GM18502 (cell line): ENCODE measurements around the gene TGFB1I1.
"Not testable (repeated sequence)": the region's sequence is repeated elsewhere in the genome, so short reads cannot be mapped to it uniquely, and the experiment has no call there.

Source experiments
- ATAC-seq: cut with Tn5 transposase; IDR thresholded peaks from one replicate; pipeline ENCODE4 v1.9.1; 2021; ENCODE audit warnings: mild to moderate bottlenecking; ENCODE audit not compliant: unreplicated experiment, poor library complexity

Gene TGFB1I1

DNA sequence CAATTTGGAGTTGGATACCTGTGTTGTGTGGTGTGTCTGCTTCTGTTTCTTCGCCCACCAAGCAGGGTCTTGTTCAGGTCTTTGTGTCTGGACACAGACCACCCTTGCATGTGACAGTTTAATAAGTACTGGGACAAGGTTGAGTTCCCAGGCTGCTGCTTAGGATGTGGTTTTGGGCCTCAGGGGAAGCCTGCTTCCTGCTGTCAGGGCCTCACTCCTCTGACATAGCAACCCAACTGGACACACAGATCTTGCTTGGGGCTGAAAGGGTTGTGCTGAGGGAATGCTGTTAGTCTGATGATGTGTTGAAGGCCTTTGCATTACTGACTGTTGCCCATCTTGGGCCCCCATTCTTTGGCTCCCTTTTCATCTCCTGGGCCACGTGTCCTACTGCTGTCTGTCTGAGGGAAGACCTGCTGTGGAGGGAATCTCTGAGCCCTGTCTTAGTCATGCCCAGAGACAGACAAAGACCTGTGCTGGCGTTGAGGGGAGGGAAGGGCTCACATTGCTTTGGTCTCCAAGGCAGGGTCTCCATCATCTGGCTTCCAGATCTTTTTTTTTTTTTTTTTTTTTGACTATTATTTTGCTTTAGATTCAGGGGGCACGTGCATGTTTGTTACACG is 4.7 kb upstream of the TGFB1I1 start:
- ATAC-seq, result no peak

DNA sequence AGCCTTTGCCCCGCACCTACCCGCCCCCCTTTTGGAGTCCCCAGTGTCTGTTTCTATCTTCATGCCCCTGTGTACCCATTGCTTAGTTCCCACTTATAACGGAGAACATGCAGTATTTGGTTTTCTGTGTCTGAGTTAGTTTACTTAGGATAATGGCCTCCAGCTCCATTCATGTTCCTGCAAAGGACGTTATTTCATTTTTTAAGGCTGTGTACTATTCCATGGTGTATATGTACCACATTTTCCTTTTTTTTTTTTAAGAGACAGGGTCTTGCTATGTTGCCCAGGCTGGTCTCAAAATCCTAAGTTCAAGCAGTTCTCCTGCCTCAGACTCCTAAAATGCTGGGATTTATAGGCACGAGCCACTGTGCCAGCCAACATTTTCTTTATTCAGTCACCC is 4.1 kb upstream of the TGFB1I1 start:
- ATAC-seq, result no peak

GRCh38 chr16:31470615-31471014 is 1.3 kb upstream of the TGFB1I1 start:
- no peak for ATAC-seq

- no peak for ATAC-seq
Measured at GRCh38 chr16:31471241-31471874, 594 bp upstream of the TGFB1I1 start.

GRCh38 chr16:31472709-31473203 is 804 bp downstream of the TGFB1I1 start:
- ATAC-seq, result peak; percentile 45

- no peak for ATAC-seq
Measured at GRCh38 chr16:31473264-31473984, 1.5 kb downstream of the TGFB1I1 start.

GRCh38 chr16:31474173-31474714 is 2.3 kb downstream of the TGFB1I1 start:
- no peak for ATAC-seq

GRCh38 chr16:31474773-31475738 is 3.1 kb downstream of the TGFB1I1 start:
- no peak for ATAC-seq

- no peak for ATAC-seq
Measured at GRCh38 chr16:31475946-31476302, 4.0 kb downstream of the TGFB1I1 start.

GRCh38 chr16:31476303-31477219 is 4.6 kb downstream of the TGFB1I1 start:
- ATAC-seq, result no peak

DNA sequence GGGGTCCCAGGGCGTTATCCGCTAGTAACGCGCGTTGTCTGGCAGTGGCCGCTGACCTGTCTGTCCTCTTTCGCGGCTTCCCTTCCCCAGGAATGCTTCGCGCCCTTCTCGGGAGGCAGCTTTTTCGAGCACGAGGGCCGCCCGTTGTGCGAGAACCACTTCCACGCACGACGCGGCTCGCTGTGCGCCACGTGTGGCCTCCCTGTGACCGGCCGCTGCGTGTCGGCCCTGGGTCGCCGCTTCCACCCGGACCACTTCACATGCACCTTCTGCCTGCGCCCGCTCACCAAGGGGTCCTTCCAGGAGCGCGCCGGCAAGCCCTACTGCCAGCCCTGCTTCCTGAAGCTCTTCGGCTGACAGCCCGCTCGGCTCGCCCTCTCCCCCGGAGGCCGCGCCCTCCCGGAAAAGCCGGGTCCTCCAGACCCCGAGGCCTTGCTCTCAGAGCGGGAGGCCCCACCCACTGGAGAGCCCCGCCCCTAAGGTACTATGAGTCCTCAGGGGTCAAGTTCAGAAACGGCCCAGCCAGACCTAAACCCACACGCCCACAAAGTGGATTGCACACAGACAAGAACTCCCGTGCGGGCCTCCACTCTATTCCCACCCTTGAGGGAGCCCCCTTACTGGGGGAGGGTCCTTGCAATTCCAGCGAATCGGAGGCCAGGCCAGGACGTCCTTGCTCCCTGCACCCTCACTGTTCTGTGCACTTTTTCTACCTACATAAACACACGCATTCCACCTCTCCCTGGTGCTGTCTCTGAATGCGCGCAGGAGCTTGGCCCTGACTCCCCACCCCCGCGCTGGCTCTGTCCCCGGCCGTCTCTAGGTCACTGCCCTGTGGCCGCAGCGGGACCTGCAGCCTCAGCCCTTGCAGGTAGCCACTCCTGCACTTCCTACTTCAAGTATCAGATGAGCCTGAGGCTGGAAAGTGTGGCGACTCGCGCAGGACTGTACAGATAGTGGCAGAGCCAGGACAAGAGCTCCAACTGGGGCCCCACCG is 5.6 kb downstream of the TGFB1I1 start:
- ATAC-seq, result no peak

- no peak for ATAC-seq
Measured at GRCh38 chr16:31478956-31479355, 7.0 kb downstream of the TGFB1I1 start.

- ATAC-seq, result no peak
Measured at GRCh38 chr16:31479751-31480150, 7.8 kb downstream of the TGFB1I1 start.

DNA sequence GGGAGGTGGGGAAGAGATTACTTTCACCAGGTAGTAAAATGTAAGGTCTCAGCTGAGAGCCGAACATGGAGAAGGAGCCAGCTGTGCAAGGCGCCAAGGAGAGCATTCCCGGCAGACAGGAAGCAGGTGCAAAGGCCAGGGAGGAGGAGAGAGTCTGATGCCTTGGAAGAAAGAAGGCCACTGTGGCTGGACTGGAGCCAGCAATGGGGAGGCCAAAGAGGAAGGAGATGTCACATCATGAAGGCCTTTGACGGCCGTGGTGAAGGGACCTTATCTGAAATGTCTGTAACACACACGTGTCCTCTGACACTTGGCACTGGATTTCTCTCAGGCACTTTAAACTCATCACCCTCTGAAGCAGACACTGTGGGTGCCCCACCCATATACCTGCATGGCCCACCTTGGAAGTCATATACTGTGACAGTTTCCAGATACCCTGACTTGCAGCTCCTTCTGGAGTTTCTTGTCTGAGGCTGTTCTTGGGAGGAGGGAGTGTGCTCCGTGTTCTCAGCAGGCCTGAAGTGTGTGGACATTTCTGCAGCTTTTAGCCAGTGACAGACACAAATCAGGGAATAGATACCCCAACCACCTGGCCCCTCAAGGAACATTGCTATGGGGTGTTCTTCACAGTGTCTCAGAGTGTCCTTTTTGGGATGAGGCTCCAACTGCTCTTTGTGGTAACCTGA is 9.0 kb downstream of the TGFB1I1 start:
- ATAC-seq, result no peak

GRCh38 chr16:31483081-31483480 is 11.1 kb downstream of the TGFB1I1 start, which contains the start of gene SLC5A2:
SLC5A2 (plus strand) TSS chr16:31483123; CDS start chr16:31483137, 14 bp downstream.
- ATAC-seq, result no peak

DNA sequence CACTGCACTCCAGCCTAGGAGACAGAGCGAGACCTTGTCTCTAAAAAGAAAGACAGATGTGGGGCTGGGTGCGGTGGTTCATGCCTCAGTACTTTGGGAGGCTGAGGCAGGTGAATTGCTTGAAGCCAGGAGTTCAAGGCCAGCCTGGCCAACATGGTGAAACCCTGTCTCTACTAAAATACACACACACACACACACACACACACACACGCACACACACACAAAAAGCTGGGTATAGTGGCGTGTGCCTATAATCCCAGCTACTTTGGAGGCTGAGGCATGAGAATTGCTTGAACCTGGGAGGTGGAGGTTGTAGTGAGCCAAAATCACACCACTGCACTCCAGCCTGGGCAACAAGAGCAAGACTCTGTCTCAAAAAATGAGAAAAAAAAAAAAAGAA is 12.1 kb downstream of the TGFB1I1 start:
- ATAC-seq, result not testable (repeated sequence)

DNA sequence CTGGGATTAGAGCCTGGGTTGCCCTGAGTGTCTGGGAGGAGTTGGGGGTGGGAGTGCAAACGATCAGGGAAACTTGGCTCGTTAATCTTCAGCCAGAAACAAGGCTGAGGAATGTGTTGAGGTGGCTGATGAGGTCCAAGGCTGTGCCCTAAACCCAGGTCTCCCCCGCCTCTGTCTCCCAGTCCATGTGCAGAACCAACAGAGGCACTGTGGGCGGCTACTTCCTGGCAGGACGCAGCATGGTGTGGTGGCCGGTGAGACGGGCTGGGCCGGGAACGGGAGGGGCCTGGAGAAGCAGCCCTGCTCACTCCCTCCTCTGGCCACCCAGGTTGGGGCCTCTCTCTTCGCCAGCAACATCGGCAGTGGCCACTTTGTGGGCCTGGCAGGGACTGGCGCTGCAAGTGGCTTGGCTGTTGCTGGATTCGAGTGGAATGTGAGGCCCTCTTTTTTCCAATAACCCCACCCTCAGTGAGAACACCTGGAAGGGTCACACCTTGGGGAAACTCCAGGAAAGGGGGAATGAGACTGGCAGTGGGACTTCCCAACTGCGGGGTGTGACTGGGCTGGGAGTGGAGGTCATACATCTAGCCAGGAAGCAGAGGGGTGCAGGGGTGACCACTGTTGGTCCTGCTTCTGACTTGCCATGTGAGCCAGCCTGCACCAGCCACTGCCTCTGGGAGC is 12.7 kb downstream of the TGFB1I1 start:
- ATAC-seq, result no peak
